Kidney glomerular epithelial cell (primary cell): ENCODE results near the gene DHX8.
"Not testable (repeated sequence)": the region's sequence is repeated elsewhere in the genome, so short reads cannot be mapped to it uniquely, and the experiment has no call there.

ENCODE experiments used
- DNase-seq: peaks from one replicate; lab custom pipeline; 2025; lab: John Stamatoyannopoulos, UW

DHX8 gene

GRCh38 chr17:43483674-43484551, at the start of gene DHX8:
Gene DHX8 (plus strand): TSS chr17:43483975. CDS start chr17:43484038, 63 bp downstream.
- DNase-seq, result peak; percentile 99

GRCh38 chr17:43434902-43435319, 48.9 kb upstream of the DHX8 start:
- peak; percentile 97 for DNase-seq

GRCh38 chr17:43437756-43438155, 46.0 kb upstream of the DHX8 start:
- DNase-seq, result no peak

- DNase-seq, result no peak
Measured at GRCh38 chr17:43438626-43439025, 45.1 kb upstream of the DHX8 start.

GRCh38 chr17:43439041-43439440, 44.7 kb upstream of the DHX8 start:
- DNase-seq, result no peak

- DNase-seq, result peak; percentile 74
Measured at GRCh38 chr17:43442711-43443110, 41.1 kb upstream of the DHX8 start.

GRCh38 chr17:43443381-43443780, 40.4 kb upstream of the DHX8 start:
- no peak for DNase-seq

GRCh38 chr17:43444223-43445008, 39.4 kb upstream of the DHX8 start:
- DNase-seq, result peak; percentile 32

- DNase-seq, result no peak
Measured at GRCh38 chr17:43445009-43445589, 38.7 kb upstream of the DHX8 start.

GRCh38 chr17:43446773-43447172, 37.0 kb upstream of the DHX8 start:
- DNase-seq, result no peak

GRCh38 chr17:43448720-43449469, 34.9 kb upstream of the DHX8 start:
- no peak for DNase-seq

- peak; percentile 69 for DNase-seq
Measured at GRCh38 chr17:43449470-43450248, 34.1 kb upstream of the DHX8 start.

- DNase-seq, result not testable (repeated sequence)
Measured at GRCh38 chr17:43450791-43451190, 33.0 kb upstream of the DHX8 start.

- DNase-seq, result not testable (repeated sequence)
Measured at GRCh38 chr17:43451741-43452140, 32.0 kb upstream of the DHX8 start.

- DNase-seq, result no peak
Measured at GRCh38 chr17:43453331-43453812, 30.4 kb upstream of the DHX8 start.

- no peak for DNase-seq
Measured at GRCh38 chr17:43454868-43455267, 28.9 kb upstream of the DHX8 start.

- DNase-seq, result no peak
Measured at GRCh38 chr17:43456029-43456428, 27.7 kb upstream of the DHX8 start.

GRCh38 chr17:43456661-43457361, 27.0 kb upstream of the DHX8 start:
- no peak for DNase-seq

- no peak for DNase-seq
Measured at GRCh38 chr17:43457362-43457692, 26.4 kb upstream of the DHX8 start.

- not testable (repeated sequence) for DNase-seq
Measured at GRCh38 chr17:43459878-43460277, 23.9 kb upstream of the DHX8 start.
